ENCODE results near the gene ALDH3A1.

DNA sequence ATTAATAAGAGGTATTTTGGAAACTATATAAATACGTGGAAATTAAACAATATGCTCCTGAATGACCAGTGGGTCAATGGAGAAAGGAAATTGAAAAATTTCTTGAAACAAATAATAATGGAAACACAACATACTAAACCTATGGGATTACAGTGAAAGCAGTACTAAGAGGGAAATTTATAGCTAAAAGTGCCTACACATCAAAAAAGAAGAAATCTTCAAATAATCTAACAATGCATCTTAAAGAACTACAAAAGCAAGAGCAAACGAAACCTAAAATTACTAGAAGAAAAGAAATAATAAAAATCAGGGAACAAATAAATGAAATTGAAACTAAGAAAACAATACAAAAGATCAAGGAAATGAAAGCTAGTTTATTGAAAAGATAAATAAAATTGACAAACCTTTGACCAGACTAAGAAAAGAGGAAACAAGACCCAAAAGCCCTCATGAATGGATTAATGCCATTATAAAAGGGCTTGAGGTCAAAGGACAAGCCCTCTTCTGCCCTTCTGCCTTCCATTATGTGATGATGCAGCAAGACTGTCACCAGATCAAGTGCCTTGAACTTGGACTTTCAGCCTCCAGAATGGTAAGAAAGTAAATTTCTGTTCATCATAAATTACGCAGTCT is 43.9 kb upstream of the ALDH3A1 start:
- no peak for TF ChIP-seq CTCF (IDR thresholded peaks at IDR 0.05)
- no peak for TF ChIP-seq POLR2A (IDR thresholded peaks at IDR 0.05)

All from right lobe of liver (tissue), 4 donors.